Stimulated activated CD4-positive, alpha-beta T cell treated with anti-CD3 and anti-CD28 coated beads, Interleukin-4, amount 100 ng/mL, for 48 hours (primary cell): Measurements from ENCODE around the gene CHST15.

Experiments
- DNase-seq, 2 donors: peaks; one replicate each; pipeline ENCODE4 v3.0.0-alpha.2; 2020; ENCODE audit warnings: low read depth in 2 of 2

CHST15 gene

DNA sequence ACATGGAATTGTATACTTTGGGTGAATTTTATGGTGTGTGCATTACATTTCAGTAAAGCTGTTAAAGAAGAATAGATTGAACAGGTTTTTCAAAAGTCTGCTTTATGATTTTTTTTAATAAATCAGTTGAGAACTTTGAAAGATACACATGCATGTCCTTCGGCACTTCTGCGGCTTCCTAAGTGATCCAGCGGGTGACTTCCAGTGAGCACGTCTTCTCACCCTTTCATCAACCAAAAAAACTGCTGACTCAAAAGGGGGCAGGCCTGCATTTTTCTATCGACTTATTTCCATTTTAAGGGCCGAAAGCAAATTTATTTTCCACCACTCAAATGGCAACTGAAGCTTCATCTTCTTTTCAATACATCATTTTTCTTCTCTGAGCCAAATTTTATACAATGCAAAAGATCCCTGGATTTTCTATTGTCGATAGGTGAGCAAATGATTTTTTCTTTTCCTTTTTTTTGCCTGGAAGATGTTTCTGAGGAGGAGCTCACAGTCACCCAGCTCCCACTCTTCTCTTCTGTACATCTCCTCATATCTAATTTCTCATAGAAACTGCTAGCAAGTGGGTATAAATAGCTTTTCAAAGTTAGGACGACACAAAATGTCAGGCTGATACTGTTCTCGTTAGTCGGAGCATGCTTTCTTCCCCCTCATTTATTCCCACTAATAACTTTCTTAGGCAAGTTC is 10.2 kb downstream of the CHST15 start:
- DNase-seq: no peak

DNA sequence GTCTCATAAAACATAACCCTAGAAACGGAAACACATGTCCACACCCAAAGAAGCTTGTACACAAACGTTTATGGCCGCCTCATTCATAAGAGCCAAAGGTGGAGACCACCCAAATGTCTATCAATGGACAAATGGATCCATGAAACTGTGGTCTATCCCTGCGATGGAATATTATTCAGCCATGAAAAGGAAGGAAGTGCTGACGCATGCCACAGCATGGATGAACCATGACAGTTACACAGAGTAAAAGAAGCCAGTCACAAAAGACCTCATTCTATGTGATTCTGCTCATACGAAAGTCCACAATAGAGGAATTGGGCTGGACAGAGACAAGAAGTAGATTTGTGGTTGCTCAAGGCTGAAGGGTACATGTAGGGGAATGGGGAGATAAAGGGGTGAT is 10.8 kb downstream of the CHST15 start:
- DNase-seq: no peak

DNA sequence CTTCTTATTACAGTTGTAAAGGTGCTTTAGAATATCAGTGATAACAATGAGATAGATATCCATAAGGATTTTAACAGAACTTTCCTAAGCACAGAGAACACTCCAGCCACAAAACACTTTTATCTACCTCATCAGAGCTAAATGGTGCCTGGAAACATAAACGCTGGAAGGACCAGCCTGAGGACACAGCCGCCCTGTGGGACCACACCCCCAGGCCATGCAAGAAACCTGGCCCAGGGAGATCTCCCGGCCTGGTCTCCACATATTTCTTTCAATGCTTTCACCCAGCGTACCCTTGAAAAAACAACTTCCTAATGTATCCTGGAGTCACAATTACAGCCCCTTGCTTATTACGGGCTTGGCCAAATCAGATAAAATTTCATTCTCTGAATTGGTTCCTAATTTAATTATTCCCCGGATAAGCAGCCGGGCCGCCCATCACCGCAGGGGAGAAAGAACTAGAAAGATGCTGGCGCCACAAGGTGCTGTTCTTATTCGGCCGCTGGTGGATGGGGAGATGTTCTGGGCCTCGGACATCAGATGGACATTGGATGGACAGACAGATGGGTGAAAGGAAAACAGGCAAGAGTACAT is 11.8 kb downstream of the CHST15 start:
- no peak for DNase-seq

DNA sequence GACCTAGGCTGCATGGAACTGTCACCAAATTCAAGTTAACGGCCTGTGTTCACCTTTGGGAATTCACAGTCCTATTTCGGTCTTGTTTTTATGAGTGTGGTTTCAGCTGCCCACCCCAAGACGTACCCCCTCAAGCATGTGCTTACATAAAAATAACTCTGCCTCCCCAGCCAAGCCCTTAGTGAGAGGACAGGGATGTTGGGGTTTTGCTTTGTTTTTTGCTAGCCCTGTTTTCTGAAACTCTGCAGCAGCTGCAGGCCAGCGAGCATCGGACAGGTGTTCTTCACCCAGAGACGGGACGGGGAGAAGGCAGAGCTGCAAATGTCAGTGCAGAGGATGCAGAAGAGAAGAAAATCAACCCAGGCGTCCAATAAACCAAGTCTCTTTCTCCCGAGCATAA is 13.5 kb downstream of the CHST15 start:
- DNase-seq: no peak

DNA sequence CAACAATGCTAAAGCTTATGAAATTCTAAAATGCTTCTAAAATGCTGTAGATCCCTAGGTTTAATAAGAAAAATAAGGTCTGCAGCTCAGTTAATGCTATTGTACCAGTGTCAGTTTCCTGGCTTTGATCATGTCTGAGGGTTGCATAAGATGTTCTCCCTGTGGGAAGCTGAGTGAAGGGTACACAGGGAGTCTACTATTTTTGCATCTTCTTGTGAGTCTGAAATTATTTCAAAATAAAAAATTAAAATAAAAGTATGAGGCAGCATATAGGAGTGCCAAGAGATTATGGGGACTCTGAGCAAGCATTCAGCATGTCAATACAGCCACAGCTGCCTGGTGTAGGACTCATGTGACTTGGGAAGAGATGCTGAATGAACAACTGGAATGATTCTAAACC is 14.7 kb downstream of the CHST15 start:
- DNase-seq: no peak

GRCh38 chr10:124078028-124078427 is 15.4 kb downstream of the CHST15 start:
- DNase-seq: no peak

GRCh38 chr10:124077208-124077993 is 16.0 kb downstream of the CHST15 start:
- DNase-seq: no peak

GRCh38 chr10:124076148-124076733 is 17.2 kb downstream of the CHST15 start:
- no peak for DNase-seq

DNA sequence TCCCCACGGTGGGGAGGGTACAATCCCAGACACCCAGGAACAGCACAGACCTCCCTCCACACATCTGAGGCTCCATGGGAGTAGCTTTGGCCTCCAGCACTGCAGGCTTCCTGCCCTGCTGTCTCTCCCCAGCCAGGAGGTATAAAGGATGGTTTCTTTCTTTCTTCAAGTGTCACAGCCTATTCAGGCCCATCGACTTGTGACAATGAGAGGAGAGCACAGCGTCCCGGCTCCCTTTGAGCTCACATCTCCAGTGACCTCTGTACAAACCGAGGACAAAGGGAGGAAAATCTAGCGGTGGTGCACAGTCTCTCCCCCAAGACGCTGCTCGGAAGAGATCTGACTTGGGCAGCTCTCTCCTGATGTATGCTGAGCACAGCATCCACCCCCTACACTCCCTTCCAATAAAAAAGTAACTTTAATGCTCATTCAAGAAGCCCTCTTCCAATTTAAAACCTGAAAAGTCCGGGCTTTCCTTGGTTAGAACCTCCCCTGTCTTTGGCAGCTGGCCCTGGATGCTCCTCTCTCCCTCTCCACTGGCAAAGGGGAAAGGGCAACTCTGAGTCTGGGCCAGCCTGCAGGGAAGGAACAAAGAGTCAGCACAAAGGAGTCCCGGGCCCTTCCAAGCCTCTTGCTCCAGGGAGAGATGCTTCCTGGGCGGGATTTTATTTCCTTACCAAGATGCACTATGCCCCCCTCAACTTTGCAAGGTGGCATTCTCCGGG is 18.0 kb downstream of the CHST15 start:
- DNase-seq: no peak

GRCh38 chr10:124074501-124075109 is 18.8 kb downstream of the CHST15 start:
- DNase-seq: no peak

DNA sequence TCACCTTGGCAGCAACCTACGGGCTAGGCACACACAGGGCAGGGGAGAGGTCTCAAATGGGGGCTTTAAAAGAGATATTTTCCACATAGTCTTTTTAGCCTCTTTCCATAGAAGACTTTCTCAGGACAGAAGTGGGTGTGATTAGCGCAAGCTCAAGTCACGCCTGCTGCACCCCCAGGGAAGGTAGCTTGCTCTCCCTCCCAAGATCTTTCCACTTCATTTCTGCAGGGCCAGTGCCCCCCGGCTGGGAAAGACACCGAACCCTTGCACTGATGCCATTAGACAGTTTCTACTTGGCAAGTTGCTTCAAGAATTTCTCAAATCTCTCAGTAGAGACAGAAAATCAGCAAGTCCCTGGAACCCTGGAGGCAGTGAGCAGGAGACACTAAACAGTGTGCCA is 19.4 kb downstream of the CHST15 start:
- no peak for DNase-seq

GRCh38 chr10:124072541-124072940 is 20.9 kb downstream of the CHST15 start:
- no peak for DNase-seq

- DNase-seq: no peak
Observed at GRCh38 chr10:124072106-124072505, 21.3 kb downstream of the CHST15 start.

GRCh38 chr10:124071141-124071540 is 22.3 kb downstream of the CHST15 start:
- DNase-seq: no peak

- no peak for DNase-seq
Observed at GRCh38 chr10:124070666-124071065, 22.7 kb downstream of the CHST15 start.

GRCh38 chr10:124069341-124070264 is 23.8 kb downstream of the CHST15 start:
- DNase-seq: no peak

DNA sequence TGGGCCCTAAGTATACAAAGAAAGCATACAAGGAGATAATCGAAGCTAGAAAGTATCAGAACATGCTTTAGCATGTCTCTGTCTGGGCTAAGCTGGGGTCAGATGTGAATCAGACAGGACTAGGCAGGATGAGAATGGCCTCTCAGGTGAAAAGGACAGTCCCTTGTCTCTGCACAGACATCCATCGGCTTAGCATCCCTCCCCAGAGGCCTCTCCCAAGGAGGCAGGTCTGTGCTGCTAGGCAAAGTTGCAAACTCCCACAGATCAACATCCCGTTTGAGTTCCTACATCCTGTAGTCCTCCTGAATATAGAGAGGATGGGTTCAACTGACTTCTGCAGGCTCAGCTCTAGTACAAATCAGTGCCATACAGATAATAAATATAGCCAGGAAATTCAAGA is 24.5 kb downstream of the CHST15 start:
- DNase-seq: no peak

DNA sequence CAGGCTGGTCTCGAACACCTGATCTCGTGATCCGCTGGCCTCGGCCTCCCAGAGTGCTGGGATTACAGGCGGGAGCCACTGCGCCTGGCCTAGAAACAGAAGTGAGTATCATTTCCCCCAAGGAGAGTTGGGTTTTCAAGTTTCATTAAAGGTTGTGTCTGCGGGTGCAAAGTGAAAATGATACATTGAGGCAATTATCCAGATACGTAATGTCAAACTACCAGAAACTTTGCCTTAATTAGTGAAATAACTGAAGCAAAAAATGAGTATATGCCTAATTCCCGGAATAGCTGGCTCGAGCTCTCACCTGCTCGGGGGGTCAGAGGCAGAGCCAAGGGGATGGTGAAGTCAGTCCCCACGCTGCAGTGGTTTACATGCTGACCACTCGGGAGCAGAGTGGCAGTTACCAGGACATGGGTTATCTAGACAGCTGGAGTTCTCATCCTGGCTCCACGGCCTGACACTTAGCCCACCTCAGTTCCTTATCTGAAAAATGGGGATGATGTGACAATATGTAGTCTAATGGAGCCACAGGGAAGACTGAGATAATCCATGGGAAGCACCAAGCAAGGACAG is 25.5 kb downstream of the CHST15 start:
- no peak for DNase-seq

DNA sequence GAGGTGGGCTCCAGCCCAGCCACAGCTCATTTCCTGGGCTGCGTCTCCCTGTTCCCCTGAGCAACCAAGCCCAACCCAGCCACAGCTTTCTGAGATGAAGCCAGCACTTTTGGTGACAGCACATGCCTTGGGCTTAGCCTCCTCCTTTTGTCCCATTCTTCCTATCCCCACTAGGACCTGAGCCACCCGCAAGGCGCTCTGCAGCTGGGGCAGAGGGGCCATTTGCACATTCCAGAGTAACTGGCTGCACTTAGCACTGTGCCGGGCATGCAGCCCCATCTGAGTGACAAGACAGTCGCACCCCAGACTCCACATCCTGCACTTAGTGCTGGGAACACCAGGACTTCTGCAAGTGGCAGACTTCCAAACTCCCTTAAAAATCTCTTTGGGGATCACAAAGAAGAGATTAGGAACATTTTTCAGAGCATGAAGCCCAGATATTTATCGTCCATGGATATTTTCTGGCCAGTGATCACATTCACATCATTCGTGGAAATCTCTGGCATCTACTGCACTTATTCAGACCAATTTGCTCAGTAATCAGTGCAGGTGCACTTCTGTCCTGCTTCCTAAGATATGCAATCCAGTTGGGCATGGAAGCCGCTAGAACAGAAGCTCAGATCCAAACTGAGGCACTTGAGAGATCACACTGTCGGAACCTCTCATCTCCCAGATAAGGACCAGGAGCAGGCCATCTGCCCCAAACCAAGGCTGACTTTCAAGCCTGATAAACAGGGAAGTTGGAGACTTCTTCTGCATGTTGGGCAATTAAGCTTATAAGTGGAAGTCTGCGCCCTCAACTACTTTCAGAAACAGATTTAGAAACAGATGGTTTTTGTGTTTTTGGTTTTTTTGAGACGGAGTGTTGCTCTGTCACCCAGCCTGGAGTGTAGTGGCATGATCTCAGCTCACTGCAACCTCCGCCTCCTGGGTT is 26.4 kb downstream of the CHST15 start:
- DNase-seq: no peak
